ENCODE data around the gene USHBP1.
"Not testable (repeated sequence)": the region's sequence is repeated elsewhere in the genome, so short reads cannot be mapped to it uniquely, and the experiment has no call there.

USHBP1 gene

GRCh38 chr19:17264641-17264979 is at the start of gene USHBP1:
TSS of gene USHBP1 (minus strand) at chr19:17264745. CDS start at chr19:17264299, 446 bp downstream.
- DNase-seq: no peak

GRCh38 chr19:17314007-17314593 is 49.6 kb upstream of the USHBP1 start:
- DNase-seq: no peak

- no peak for DNase-seq
Observed at GRCh38 chr19:17312189-17313113, 47.9 kb upstream of the USHBP1 start.

- no peak for DNase-seq
Observed at GRCh38 chr19:17311455-17312188, 47.1 kb upstream of the USHBP1 start.

GRCh38 chr19:17309965-17310461 is 45.5 kb upstream of the USHBP1 start:
- peak in 1 of 2 experiments; percentile 2 for DNase-seq

- peak; percentile 99 for DNase-seq
Observed at GRCh38 chr19:17309198-17309964, 44.8 kb upstream of the USHBP1 start, which contains the start of gene DDA1. TSS of gene DDA1 (plus strand) at chr19:17309563. CDS start at chr19:17309655, 92 bp downstream.

- no peak for DNase-seq
Observed at GRCh38 chr19:17307876-17308377, 43.4 kb upstream of the USHBP1 start.

- DNase-seq: peak; percentile 17 to 34
Observed at GRCh38 chr19:17306285-17306714, 41.8 kb upstream of the USHBP1 start.

- peak; percentile 98 for DNase-seq
Observed at GRCh38 chr19:17305517-17306284, 41.2 kb upstream of the USHBP1 start, which contains the start of gene MRPL34. TSS of gene MRPL34 (plus strand) at chr19:17305872. CDS start at chr19:17305893, 21 bp downstream.

GRCh38 chr19:17305216-17305516 is 40.6 kb upstream of the USHBP1 start:
- DNase-seq: no peak

GRCh38 chr19:17304386-17305215 is 40.1 kb upstream of the USHBP1 start:
- DNase-seq: no peak

GRCh38 chr19:17303940-17304267 is 39.4 kb upstream of the USHBP1 start:
- no peak for DNase-seq

- peak; percentile 90 to 91 for DNase-seq
Observed at GRCh38 chr19:17303167-17303939, 38.8 kb upstream of the USHBP1 start, which contains the start of gene ABHD8. TSS of gene ABHD8 (minus strand) at chr19:17303425. CDS start at chr19:17301616, 1,809 bp downstream.

- peak; percentile 76 to 81 for DNase-seq
Observed at GRCh38 chr19:17302391-17303166, 38.0 kb upstream of the USHBP1 start.

GRCh38 chr19:17300992-17301619 is 36.6 kb upstream of the USHBP1 start:
- no peak for DNase-seq

GRCh38 chr19:17296976-17297375 is 32.4 kb upstream of the USHBP1 start:
- DNase-seq: no peak

- peak in 1 of 2 experiments; percentile 25 for DNase-seq
Observed at GRCh38 chr19:17296273-17296672, 31.7 kb upstream of the USHBP1 start.

GRCh38 chr19:17295551-17295950 is 31.0 kb upstream of the USHBP1 start:
- DNase-seq: not testable (repeated sequence)
